GM18511 (cell line): ENCODE data around the gene SLC6A11.

Experiments
- ATAC-seq: cut with Tn5 transposase; IDR thresholded peaks from one replicate; pipeline ENCODE4 v1.9.1; 2021; ENCODE audit warnings: mild to moderate bottlenecking, moderate library complexity; ENCODE audit not compliant: unreplicated experiment

SLC6A11 gene

GRCh38 chr3:10788451-10788850 is 27.6 kb upstream of the SLC6A11 start:
- no peak for ATAC-seq

- ATAC-seq, result no peak
Measured at GRCh38 chr3:10790713-10791112, 25.3 kb upstream of the SLC6A11 start.

GRCh38 chr3:10792208-10792607 is 23.8 kb upstream of the SLC6A11 start:
- no peak for ATAC-seq

- ATAC-seq, result no peak
Measured at GRCh38 chr3:10798600-10799367, 17.2 kb upstream of the SLC6A11 start.

DNA sequence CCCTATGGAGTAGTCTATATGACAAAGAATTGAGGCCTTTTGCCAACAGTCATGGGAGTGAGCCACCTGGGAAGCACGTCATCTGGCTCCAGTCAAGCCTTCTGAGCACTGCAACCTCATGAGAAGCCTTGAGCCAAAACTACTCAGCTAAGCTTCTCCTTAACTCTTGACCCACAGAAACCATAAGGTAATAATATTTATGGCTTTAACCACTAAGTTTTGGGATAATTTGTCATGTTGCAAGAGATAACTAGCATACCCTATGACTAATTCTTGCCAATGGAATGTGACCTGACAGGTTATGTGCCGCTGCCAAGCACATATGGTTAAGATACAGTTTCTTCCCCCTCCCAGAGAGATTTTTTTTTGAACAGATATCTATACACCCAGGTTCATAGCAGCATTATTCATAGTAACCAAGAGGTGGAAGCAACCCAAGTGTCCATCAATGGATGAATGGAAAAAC is 11.8 kb upstream of the SLC6A11 start:
- ATAC-seq, result no peak

DNA sequence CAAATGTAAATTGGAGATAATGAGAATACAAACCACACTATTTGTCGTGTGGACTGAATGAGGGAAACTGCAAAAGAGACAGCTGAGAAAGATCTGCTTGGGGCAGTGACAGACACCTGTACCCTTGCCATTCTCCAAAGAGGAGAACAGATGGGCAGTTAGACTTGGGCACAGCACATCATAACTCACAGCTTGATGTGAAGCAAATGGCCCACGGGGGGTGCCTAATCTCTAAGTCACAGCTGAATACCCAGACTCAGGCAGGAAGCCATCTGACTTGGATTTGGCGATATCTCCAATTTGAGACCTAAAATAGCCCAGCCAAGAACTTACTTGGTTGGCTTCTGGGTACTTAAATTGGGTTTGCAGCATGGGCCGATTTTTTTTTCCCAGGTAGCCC is 10.0 kb upstream of the SLC6A11 start:
- ATAC-seq, result no peak

GRCh38 chr3:10808130-10808735 is 7.8 kb upstream of the SLC6A11 start:
- no peak for ATAC-seq

DNA sequence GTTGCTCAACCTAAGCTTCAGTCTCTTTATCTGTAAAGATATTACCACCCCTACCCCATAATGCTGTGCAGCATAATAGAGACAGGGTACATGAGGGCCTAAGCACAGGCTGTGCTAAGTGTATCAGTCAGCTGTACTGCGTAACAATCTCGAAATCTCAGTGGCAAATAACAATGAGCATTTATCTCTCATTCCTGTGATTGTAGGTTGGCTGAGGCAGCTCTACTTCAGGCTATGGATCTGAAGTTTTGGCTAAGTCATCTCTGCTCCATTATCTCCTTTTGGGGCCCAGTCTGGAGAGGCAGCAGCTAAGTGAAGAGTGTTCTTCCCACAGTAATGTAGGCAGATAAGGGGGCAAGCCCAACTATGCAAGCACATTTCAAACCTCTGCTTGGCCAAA is 7.1 kb upstream of the SLC6A11 start:
- ATAC-seq, result no peak

DNA sequence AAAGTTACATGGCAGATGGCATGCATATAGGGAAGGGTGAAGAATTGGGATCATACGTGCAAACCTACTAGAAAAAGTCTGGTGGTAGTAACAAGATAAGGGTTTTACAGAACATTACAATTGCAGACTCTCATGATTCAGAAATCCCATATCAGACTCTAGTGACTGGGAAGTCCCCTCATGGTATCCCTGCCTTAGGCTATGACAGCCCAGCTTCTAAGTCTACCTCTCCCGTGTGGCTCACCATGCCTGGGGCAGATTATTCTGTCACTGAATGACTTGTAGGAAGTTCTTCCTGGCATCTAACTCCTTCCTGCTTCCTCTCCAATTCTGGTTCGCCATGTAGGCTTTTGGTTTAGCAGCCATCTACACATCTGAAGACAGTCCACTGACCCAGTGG is 5.7 kb upstream of the SLC6A11 start:
- ATAC-seq, result no peak

DNA sequence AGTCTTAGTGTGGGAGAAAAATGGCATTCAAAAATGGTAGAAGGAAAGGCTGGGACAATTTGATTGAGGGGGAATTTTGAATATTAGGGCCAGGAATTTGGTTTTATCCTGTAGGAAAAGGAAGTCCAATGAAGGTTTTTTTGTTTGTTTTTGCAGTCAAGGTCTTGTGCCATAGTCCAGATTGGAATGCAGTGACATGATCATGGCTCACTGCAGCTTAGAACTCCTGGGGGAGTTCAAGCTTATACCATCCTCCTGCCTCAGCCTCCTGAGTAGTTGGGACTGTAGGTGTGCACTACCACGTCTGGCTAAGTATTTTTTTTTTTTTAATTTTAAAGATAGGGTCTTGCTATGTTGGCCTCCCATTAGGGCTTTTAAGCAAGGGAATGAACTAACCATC is 2.6 kb upstream of the SLC6A11 start:
- ATAC-seq, result no peak

- ATAC-seq, result no peak
Measured at GRCh38 chr3:10814623-10815022, 1.4 kb upstream of the SLC6A11 start.

GRCh38 chr3:10815487-10815886 is 541 bp upstream of the SLC6A11 start:
- no peak for ATAC-seq

- no peak for ATAC-seq
Measured at GRCh38 chr3:10816863-10817253, 830 bp downstream of the SLC6A11 start.

DNA sequence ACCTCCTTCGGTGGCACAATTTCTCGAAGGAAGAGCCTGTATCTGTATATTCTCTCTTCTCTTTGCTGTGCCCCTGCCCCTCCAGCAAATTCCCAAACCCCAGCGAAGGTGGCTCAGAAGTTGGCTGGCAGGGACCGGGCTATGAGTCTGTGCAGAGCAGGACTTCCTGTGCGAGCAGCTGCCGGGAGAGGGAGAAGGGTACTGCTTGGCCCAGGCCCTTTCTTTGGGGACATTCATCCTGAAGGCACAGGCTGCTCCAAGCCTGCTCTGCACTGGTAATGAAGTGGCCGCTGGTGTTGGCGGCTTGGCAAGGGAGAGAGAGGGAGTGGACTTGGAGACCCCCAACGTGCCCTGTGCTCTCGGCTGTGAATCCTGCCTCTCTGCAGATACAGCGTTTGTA is 1.5 kb downstream of the SLC6A11 start:
- no peak for ATAC-seq

- no peak for ATAC-seq
Measured at GRCh38 chr3:10822055-10822454, 6.0 kb downstream of the SLC6A11 start.

- ATAC-seq, result no peak
Measured at GRCh38 chr3:10822708-10823515, 6.9 kb downstream of the SLC6A11 start.

DNA sequence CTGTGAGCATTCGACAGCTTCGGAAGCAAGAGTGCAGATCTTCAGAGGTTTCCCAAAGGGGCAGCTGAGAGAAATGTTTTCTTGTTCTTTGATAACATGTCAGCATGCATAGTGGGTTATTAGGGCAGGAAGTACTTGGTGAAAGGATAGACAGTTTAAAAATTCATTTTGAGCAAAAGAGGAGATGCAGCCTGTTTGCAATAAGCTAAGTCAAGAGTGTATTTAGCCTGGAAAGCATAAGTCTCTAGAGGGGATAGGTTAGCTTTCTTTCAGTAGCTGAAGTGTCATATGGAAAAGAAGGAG is 7.4 kb downstream of the SLC6A11 start:
- ATAC-seq, result no peak

DNA sequence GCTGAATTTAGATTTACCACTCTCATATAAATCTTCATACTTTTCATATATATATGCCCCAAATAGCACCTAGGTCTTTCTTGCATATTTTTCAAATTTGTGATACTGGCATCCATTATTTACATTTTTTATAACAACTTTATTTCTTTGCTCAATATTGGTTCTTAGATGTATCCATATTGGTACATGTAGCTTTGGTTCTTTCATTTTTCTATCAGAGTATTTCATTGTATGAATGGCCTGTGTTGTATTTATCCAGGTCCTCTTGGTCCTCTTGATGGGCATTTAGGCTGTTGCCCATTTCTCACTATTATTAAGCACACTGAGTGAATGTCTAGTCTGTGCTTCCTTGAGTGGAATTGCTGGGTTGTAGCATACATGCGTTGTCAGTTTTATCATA is 8.4 kb downstream of the SLC6A11 start:
- ATAC-seq, result no peak

DNA sequence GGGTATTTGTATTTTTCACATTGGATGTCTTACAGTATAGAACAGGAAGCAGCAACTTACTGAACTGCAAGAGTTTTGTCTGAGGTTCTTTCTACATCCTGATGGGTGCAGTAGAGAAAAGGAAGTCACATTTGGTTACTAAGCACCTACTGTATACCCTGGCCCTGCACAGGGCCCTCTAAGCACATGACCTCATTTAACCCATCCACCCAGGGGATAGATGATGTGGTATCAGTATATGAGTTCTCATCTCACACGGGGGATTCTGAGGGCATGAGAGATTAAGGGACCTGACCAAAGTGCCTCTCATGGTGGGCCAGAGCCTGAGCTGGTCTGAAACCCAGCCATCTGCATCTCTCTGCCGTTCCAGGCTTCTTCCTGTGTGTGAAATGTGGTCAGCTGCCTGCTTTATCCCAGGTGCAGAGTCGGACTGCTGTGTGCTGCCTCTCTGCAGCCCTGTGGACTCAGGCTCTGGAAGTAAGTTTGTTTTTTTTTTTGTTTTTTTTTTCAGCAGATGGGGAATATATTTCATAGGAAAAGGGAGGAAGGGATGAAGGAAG is 17.9 kb downstream of the SLC6A11 start:
- ATAC-seq, result no peak

DNA sequence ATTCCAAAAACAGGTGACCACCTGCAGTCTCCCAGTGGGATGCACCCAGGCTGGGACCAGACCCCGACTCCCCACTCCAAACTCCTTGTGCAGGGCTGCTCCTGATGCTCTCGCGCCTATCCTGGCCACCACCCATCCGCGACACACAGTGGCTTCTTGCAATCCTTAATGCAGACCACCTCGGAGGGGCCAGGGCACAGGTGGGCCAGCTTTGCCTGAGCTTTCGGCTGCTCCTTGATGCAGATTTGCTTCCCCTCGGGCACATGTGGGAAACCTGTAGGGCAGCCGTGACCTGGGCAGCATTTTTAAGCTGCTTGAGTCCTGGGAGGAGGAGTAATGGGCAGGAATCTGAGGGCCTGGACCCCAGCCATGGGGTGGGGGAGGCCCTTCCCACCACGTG is 18.9 kb downstream of the SLC6A11 start:
- ATAC-seq, result no peak

GRCh38 chr3:10835406-10835805 is 19.4 kb downstream of the SLC6A11 start:
- ATAC-seq, result no peak

GRCh38 chr3:10836676-10837075 is 20.6 kb downstream of the SLC6A11 start:
- no peak for ATAC-seq
